H1 (cell line): ENCODE results near the gene DIPK1B. TPM values are rescaled to one million over a fixed set of nuclear protein-coding genes. Genes with fewer than 3 reads are reported as not detected.

Experiments
- CTCF ChIA-PET: fragments of 300-600 bp; sonication (Branson Sonifier 250); formaldehyde crosslinking; loops from one replicate; lab custom pipeline; 2021; ENCODE audit not compliant: partially characterized antibody; lab: Charles Lee
- POLR2A ChIA-PET: fragments of 300-600 bp; sonication (Branson Sonifier 250); formaldehyde crosslinking; loops from one replicate; lab custom pipeline; 2021; ENCODE audit warnings: inconsistent platforms; ENCODE audit not compliant: partially characterized antibody; lab: Charles Lee
- DNase-seq, 2 experiments: peaks; one replicate each; pipeline versions ENCODE4 v3.0.0 to v3.0.0-alpha.2; 2010 to 2022; ENCODE audit warnings: low spot score in 2 of 2, low read depth in 1 of 2, mixed read lengths in 1 of 2
- FAIRE-seq: peaks from 2 replicates; lab custom pipeline; 2011; peaks lifted over from hg19 to GRCh38; lab: Jason Lieb, UNC
- H2AFZ ChIP-seq: 2 replicates; pipeline ENCODE4 v1.8.1; 2012; ENCODE audit warnings: low read length, inconsistent platforms
- H2AK5ac ChIP-seq: 2 replicates; pipeline ENCODE4 v1.6.1; 2013; ENCODE audit warnings: low read depth, low read length
- H2BK120ac ChIP-seq: replicated peaks from 2 replicates; pipeline ENCODE3; 2013; ENCODE audit warnings: low read depth, low read length, inconsistent platforms
- H2BK12ac ChIP-seq: 2 replicates; pipeline ENCODE4 v1.6.1; 2013; ENCODE audit warnings: low read depth, low read length
- H2BK15ac ChIP-seq: 2 replicates; pipeline ENCODE4 v1.6.1; 2013; ENCODE audit warnings: low read length
- H2BK20ac ChIP-seq: 2 replicates; pipeline ENCODE4 v1.6.1; 2013; ENCODE audit warnings: low read length
- H2BK5ac ChIP-seq: 2 replicates; pipeline ENCODE4 v1.6.1; 2013; ENCODE audit warnings: low read depth, low read length
- H3K14ac ChIP-seq: 2 replicates; pipeline ENCODE4 v1.6.1; 2013; ENCODE audit warnings: inconsistent platforms; ENCODE audit not compliant: insufficient read length
- H3K18ac ChIP-seq: 2 replicates; pipeline ENCODE4 v1.6.1; 2013; ENCODE audit warnings: low read length; ENCODE audit errors: extremely low read depth
- H3K23ac ChIP-seq: 2 replicates; pipeline ENCODE4 v1.6.1; 2013; ENCODE audit warnings: inconsistent platforms; ENCODE audit not compliant: insufficient read length
- H3K23me2 ChIP-seq: 2 replicates; pipeline ENCODE4 v1.6.1; 2013; ENCODE audit warnings: low read depth, low read length
- H3K27ac ChIP-seq: 2 replicates; pipeline ENCODE4 v1.6.1; 2011; ENCODE audit warnings: low read depth, low read length, inconsistent platforms
- H3K27me3 ChIP-seq, 4 experiments: replicated peaks in 1 of 4; 1 replicate in 1 of 4; 2 replicates in 3 of 4; pipeline versions ENCODE4 v1.6.1 to v1.8.1; 2011 to 2013; ENCODE audit warnings: low read length in 3 of 4, mild to moderate bottlenecking in 3 of 4, inconsistent platforms in 2 of 4, mixed read lengths in 2 of 4, moderate library complexity in 1 of 4; ENCODE audit not compliant: control insufficient read depth in 3 of 4, insufficient read depth in 3 of 4; ENCODE audit errors: extremely low read depth in 1 of 4
- H3K36me3 ChIP-seq, 4 experiments: 2 replicates each; pipeline versions ENCODE4 v1.6.1 to v1.8.1; 2011 to 2013; ENCODE audit warnings: mild to moderate bottlenecking in 4 of 4, low read length in 3 of 4, moderate library complexity in 2 of 4, control low read depth in 1 of 4, inconsistent platforms in 1 of 4; ENCODE audit not compliant: insufficient read depth in 4 of 4, control insufficient read depth in 2 of 4
- H3K4ac ChIP-seq: replicated peaks from 2 replicates; pipeline ENCODE3; 2013; ENCODE audit warnings: low read length, low read depth, mixed read lengths, inconsistent platforms; ENCODE audit not compliant: insufficient read length
- H3K4me1 ChIP-seq, 4 experiments: replicated peaks in 1 of 4; 1 replicate in 1 of 4; 2 replicates in 3 of 4; pipeline versions ENCODE4 v1.6.1 to v1.8.1; 2011 to 2013; ENCODE audit warnings: low read length in 3 of 4, inconsistent platforms in 2 of 4, mixed read lengths in 1 of 4; ENCODE audit not compliant: insufficient read depth in 4 of 4, control insufficient read depth in 3 of 4
- H3K4me2 ChIP-seq, 2 experiments: 2 replicates each; pipeline versions ENCODE4 v1.6.1 to v1.8.1; 2011 to 2013; ENCODE audit warnings: low read depth in 2 of 2, low read length in 2 of 2, control low read depth in 1 of 2, inconsistent platforms in 1 of 2, mild to moderate bottlenecking in 1 of 2; ENCODE audit not compliant: insufficient read depth in 1 of 2
- H3K4me3 ChIP-seq, 4 experiments: fragments of 200-600, 300-600 bp in 1 of 4; sonication (generic), shearing (Covaris generic), sonication (Bioruptor Twin) in 1 of 4; 2 replicates each; pipeline versions ENCODE4 v1.5.1 to v1.8.1; 2011 to 2016; ENCODE audit warnings: low read length in 4 of 4, low read depth in 3 of 4, control low read depth in 2 of 4, inconsistent platforms in 2 of 4, mild to moderate bottlenecking in 2 of 4, mixed read lengths in 1 of 4, moderate library complexity in 1 of 4; ENCODE audit not compliant: insufficient read depth in 2 of 4; ENCODE audit errors: extremely low read depth in 1 of 4
- H3K56ac ChIP-seq: replicated peaks from 2 replicates; pipeline ENCODE3; 2013; ENCODE audit warnings: low read depth, mild to moderate bottlenecking, mixed read lengths, low read length, inconsistent platforms; ENCODE audit not compliant: insufficient read length
- H3K79me1 ChIP-seq: 2 replicates; pipeline ENCODE4 v1.6.1; 2013; ENCODE audit warnings: low read depth, low read length, control low read depth
- H3K79me2 ChIP-seq, 2 experiments: 2 replicates each; pipeline versions ENCODE4 v1.6.1 to v1.8.1; 2012 to 2013; ENCODE audit warnings: low read length in 2 of 2, mild to moderate bottlenecking in 2 of 2, inconsistent platforms in 1 of 2; ENCODE audit not compliant: insufficient read depth in 2 of 2, control insufficient read depth in 1 of 2
- H3K9ac ChIP-seq, 4 experiments: replicated peaks in 1 of 4; 1 replicate in 1 of 4; 2 replicates in 3 of 4; pipeline versions ENCODE4 v1.6.1 to v1.8.1; 2011 to 2013; ENCODE audit warnings: low read depth in 3 of 4, low read length in 3 of 4, control low read depth in 2 of 4, mild to moderate bottlenecking in 2 of 4, moderate library complexity in 2 of 4, inconsistent platforms in 1 of 4; ENCODE audit errors: extremely low read depth in 1 of 4
- H3K9me3 ChIP-seq, 2 experiments: 2 replicates each; pipeline versions ENCODE4 v1.6.1 to v1.8.1; 2012 to 2013; ENCODE audit warnings: mild to moderate bottlenecking in 2 of 2, moderate library complexity in 2 of 2, control low read depth in 1 of 2, inconsistent platforms in 1 of 2, low read depth in 1 of 2, low read length in 1 of 2, mixed read lengths in 1 of 2; ENCODE audit not compliant: insufficient read depth in 2 of 2
- H4K20me1 ChIP-seq, 2 experiments: replicated peaks in 1 of 2; 2 replicates each; pipeline versions ENCODE3 to v1.8.1; 2011 to 2013; ENCODE audit warnings: inconsistent platforms in 2 of 2, low read length in 2 of 2, mild to moderate bottlenecking in 1 of 2; ENCODE audit not compliant: insufficient read depth in 2 of 2, control insufficient read depth in 1 of 2
- H4K5ac ChIP-seq: 2 replicates; pipeline ENCODE4 v1.6.1; 2013; ENCODE audit warnings: low read length, low read depth, mixed read lengths, inconsistent platforms; ENCODE audit not compliant: insufficient read length
- H4K8ac ChIP-seq: 2 replicates; pipeline ENCODE4 v1.8.0; 2013; ENCODE audit warnings: mild to moderate bottlenecking, moderate library complexity, low read length, inconsistent platforms; ENCODE audit not compliant: insufficient read depth; ENCODE audit errors: extremely low read depth
- H4K91ac ChIP-seq: replicated peaks from 2 replicates; pipeline ENCODE3; 2013; ENCODE audit warnings: low read length, mixed read lengths, inconsistent platforms; ENCODE audit not compliant: insufficient read length
- CHD1 ChIP-seq: IDR thresholded peaks from 2 replicates; pipeline ENCODE4 v1.6.1; 2012; ENCODE audit warnings: low read depth, low read length, improper control_type of control experiment
- GTF2F1 ChIP-seq: IDR thresholded peaks from 2 replicates; pipeline ENCODE4 v1.6.1; 2012; ENCODE audit warnings: low read depth, low read length, improper control_type of control experiment, borderline replicate concordance
- KDM1A ChIP-seq: fragments of 200-600, 300-600 bp; sonication (generic); IDR thresholded peaks from 2 replicates; pipeline ENCODE4 v1.7.1; 2016; ENCODE audit warnings: mild to moderate bottlenecking, low read length, borderline replicate concordance
- POLR2AphosphoS5 ChIP-seq: IDR thresholded peaks from 2 replicates; pipeline ENCODE4 v1.6.1; 2011; ENCODE audit warnings: low read depth, low read length
- SIN3A ChIP-seq, 2 experiments: IDR thresholded peaks in 1 of 2; conservative IDR thresholded peaks in 1 of 2; 2 replicates each; pipeline ENCODE4 v1.6.1; 2011 to 2012; ENCODE audit warnings: low read length in 2 of 2, improper control_type of control experiment in 1 of 2, low read depth in 1 of 2, mild to moderate bottlenecking in 1 of 2
- SIX5 ChIP-seq: IDR thresholded peaks from 2 replicates; pipeline ENCODE4 v1.6.1; 2011; ENCODE audit warnings: mild to moderate bottlenecking, low read depth, low read length
- SP4 ChIP-seq: IDR thresholded peaks from 2 replicates; pipeline ENCODE4 v1.6.1; 2012; ENCODE audit warnings: low read length, inconsistent platforms
- SRF ChIP-seq: IDR thresholded peaks from 2 replicates; pipeline ENCODE4 v1.6.1; 2011; ENCODE audit warnings: mild to moderate bottlenecking, low read depth, low read length, moderate library complexity
- SUZ12 ChIP-seq: fragments of 200-600 bp; sonication (generic); IDR thresholded peaks from 2 replicates; pipeline ENCODE4 v1.6.1; 2012; ENCODE audit warnings: mild to moderate bottlenecking, inconsistent platforms, low read length, moderate library complexity, mixed read lengths
- TAF1 ChIP-seq: IDR thresholded peaks from 2 replicates; pipeline ENCODE4 v1.6.1; 2011; ENCODE audit warnings: mild to moderate bottlenecking, low read depth, low read length
- WGBS, 2 experiments: shearing (Covaris generic) in 1 of 2; methylation state at CpG; one replicate each; pipeline versions ENCODE4 v1.1.6 to v1.1.7; 2013 to 2015; ENCODE audit warnings: low lambda C conversion rate in 2 of 2, mixed read lengths in 2 of 2, inconsistent platforms in 1 of 2, low coverage in 1 of 2, missing lambda C conversion rate in 1 of 2; ENCODE audit not compliant: insufficient replicate concordance in 2 of 2, insufficient coverage in 1 of 2, insufficient read length in 1 of 2; ENCODE audit errors: extremely low coverage in 1 of 2, missing lambda C conversion rate in 1 of 2; 5-methylcytosine and 5-hydroxymethylcytosine counted together
- polyA plus RNA-seq, 7 experiments: library from polyadenylated mRNA; depleted of rRNA in 3 of 7; stranded (reverse) in 5 of 7; unstranded in 2 of 7; fragments of >200 nt in 5 of 7; fragments of 200-250 nt in 2 of 7; gene quantifications; 1 replicate in 5 of 7; 2 replicates in 1 of 7; 4 replicates in 1 of 7; pipeline versions ENCODE4 v1.2.1 to v1.2.3, GENCODE V29; 2011 to 2013; ENCODE audit warnings: missing spikeins in 2 of 7, mixed read lengths in 2 of 7
- total RNA-seq: library from RNA; stranded (reverse); fragmentation: NEBNext Ultra II Directional; extraction: Animal tissue kit (Norgen Biotek cat#: 25700); gene quantifications from 2 replicates; pipeline ENCODE4 v1.2.1, GENCODE V29; 2021

DIPK1B gene
- total and polyA plus RNA-seq, 2 of the 8 experiments (the other 6 are each of a cell fraction or from before 2014, with no cell fraction given), result 32.3 to 64.8 TPM

GRCh38 chr9:136688274-136689107 lies 23.9 kb upstream of the DIPK1B start:
- H2BK15ac ChIP-seq, result 0 out of 2 replicates have a peak overlapping the region, but pooled peaks have one; percentile 88
- H4K8ac ChIP-seq, result no peak overlapping the region; the same call in 1 of the 2 replicates
- H4K91ac ChIP-seq, result peak overlapping the region; percentile 32
- H2BK20ac ChIP-seq, result peak overlapping the region; percentile 86
- POLR2A ChIA-PET, result interaction anchor here (1.4 to 3.7 kb wide), 3 partner anchors 15 to 40 kb away, joined by 4 to 29 read pairs (median 8); no protein-coding TSS in a partner anchor
- no peak overlapping the region for H3K14ac ChIP-seq
- H3K18ac ChIP-seq, result peak overlapping the region; percentile 66; the same call in 1 of the 2 replicates
- H4K20me1 ChIP-seq, result peaks cover 2 to 8% of the 10 kb centered on the region in 2 experiments
- H3K4me2 ChIP-seq, result peak overlapping the region; percentile 48 to 67
- H2BK120ac ChIP-seq, result no peak overlapping the region
- H3K4ac ChIP-seq, result no peak overlapping the region
- peaks cover 6% of the 10 kb centered on the region for H3K79me1 ChIP-seq
- CTCF ChIA-PET, result interaction anchor here (0.9 to 12.8 kb wide), 5 partner anchors 9 to 152 kb away, joined by 3 to 125 read pairs (median 4); no protein-coding TSS in a partner anchor
- 60% methylated on average over 21 of the region's 21 CpGs; no CpG with 5 or more reads in 1 of the 2 experiments for WGBS, 2 experiments
- peak overlapping the region; percentile 80; the same call in 1 of the 2 replicates for H2BK12ac ChIP-seq
- peak; percentile 61; the same call in 1 of the 2 replicates for TF ChIP-seq KDM1A
- TF ChIP-seq SRF, result no peak
- no peak for TF ChIP-seq SIX5
- TF ChIP-seq TAF1, result no peak
- TF ChIP-seq SP4, result no peak
- no peak for TF ChIP-seq POLR2AphosphoS5
- no peak for TF ChIP-seq SIN3A (conservative IDR thresholded peaks at IDR 0.05 in 1 of 2, IDR thresholded peaks at IDR 0.05 in 1 of 2; ENCODE audit: low read depth in 1 of 2, low read length in 2 of 2)
- TF ChIP-seq GTF2F1, result no peak
- no peak for TF ChIP-seq CHD1
- TF ChIP-seq SUZ12, result peak; percentile 44; the same call in 1 of the 2 replicates
- peak overlapping the region in 1 of 4 experiments; percentile 85; a peak in 3 of 8 replicates for H3K4me3 ChIP-seq
- H2AFZ ChIP-seq, result no peak overlapping the region
- H3K56ac ChIP-seq, result no peak overlapping the region
- H3K9ac ChIP-seq, result no peak overlapping the region
- DNase-seq (peak in 1 of 2 experiments; percentile 49), FAIRE-seq (no peak)
- 0 out of 2 replicates have a peak overlapping the region, but pooled peaks have one; percentile 34 for H2AK5ac ChIP-seq
- H3K4me1 ChIP-seq, result peaks cover 0 to 27% (median 17%) of the 10 kb centered on the region in 4 experiments; a peak in 5 of 7 replicates
- 0 out of 2 replicates have a peak overlapping the region, but pooled peaks have one; percentile 24 for H2BK5ac ChIP-seq
- peaks cover 0 to 11% (median 5%) of the 10 kb centered on the region in 4 experiments; a peak in 4 of 7 replicates for H3K27me3 ChIP-seq
- no peaks in the 10 kb centered on the region for H3K36me3 ChIP-seq
- H3K23ac ChIP-seq, result no peak overlapping the region
- no peak overlapping the region for H3K27ac ChIP-seq
- H3K79me2 ChIP-seq, result no peaks in the 10 kb centered on the region
- H4K5ac ChIP-seq, result no peak overlapping the region
- peaks cover 13% of the 10 kb centered on the region; the same call in 1 of the 2 replicates for H3K23me2 ChIP-seq
- H3K9me3 ChIP-seq, result no peaks in the 10 kb centered on the region
